SU-DHL-6 (cell line): ENCODE results near the gene C22orf15.

Experiments used
- CTCF ChIP-seq: fragments of 200-600 bp; sonication (generic); IDR thresholded peaks from one replicate; pipeline ENCODE4 v1.5.1; 2017; ENCODE audit warnings: antibody characterized with exemption, mild to moderate bottlenecking, low read length, moderate library complexity; ENCODE audit not compliant: insufficient read depth, poor library complexity, severe bottlenecking
- EZH2phosphoT487 ChIP-seq: fragments of 200-600 bp; sonication (generic), shearing (Covaris generic); conservative IDR thresholded peaks from 2 replicates; pipeline ENCODE4 v1.6.1; 2018; ENCODE audit warnings: mild to moderate bottlenecking, antibody characterized with exemption, low read length, moderate library complexity, mixed read lengths

- TF ChIP-seq CTCF: no peak
- TF ChIP-seq EZH2phosphoT487: no peak
These were observed 44.2 kb upstream of the C22orf15 start for GRCh38 chr22:23718371-23719165.
